ENCODE results near the gene ZNF316.

ZNF316 gene

GRCh38 chr7:6589829-6590644 lies 47.1 kb upstream of the ZNF316 start, which contains the start of gene INTS15:
Gene INTS15 (plus strand): TSS chr7:6590021. CDS start chr7:6590284, 263 bp downstream.
- Histone ChIP-seq H4K20me1 (ENCODE audit: insufficient read depth, low read length) (no peaks in the 10 kb centered on the region), H3K4me1 (ENCODE audit: low read length) (peaks cover 4% of the 10 kb centered on the region; the same call in 1 of the 2 replicates), H3K4me3 (ENCODE audit: low read length) (peak within 1 kb of the TSS; percentile 97), H3K79me2 (ENCODE audit: low read length) (peaks cover 16% of the 10 kb centered on the region), H3K9me3 (ENCODE audit: insufficient read depth, low read length) (no peaks in the 10 kb centered on the region), H3K4me2 (ENCODE audit: low read length) (peak within 1 kb of the TSS; percentile 83), H3K27ac (ENCODE audit: low read length) (peak within 1 kb of the TSS; percentile 20; the same call in 1 of the 2 replicates), H3K36me3 (replicated peaks; ENCODE audit: low read depth, low read length) (peaks cover 7% of the 10 kb centered on the region), H3K27me3 (ENCODE audit: low read depth, low read length) (no peaks in the 10 kb centered on the region), H2AFZ (ENCODE audit: low read depth, low read length) (no peak within 1 kb of the TSS), H3K9ac (ENCODE audit: low read length) (peak within 1 kb of the TSS; percentile 72)
- no peak for TF ChIP-seq EZH2phosphoT487 (IDR thresholded peaks at IDR 0.05; ENCODE audit: low read depth)
- TF ChIP-seq CTCF (IDR thresholded peaks at IDR 0.05; ENCODE audit: low read depth, low read length): peak; percentile 22; the same call in 1 of the 2 replicates

- TF ChIP-seq CTCF (IDR thresholded peaks at IDR 0.05; ENCODE audit: low read depth, low read length) (no peak), EZH2phosphoT487 (IDR thresholded peaks at IDR 0.05; ENCODE audit: low read depth) (no peak)
- no peak overlapping the region for H2AFZ ChIP-seq (ENCODE audit: low read depth, low read length)
These were observed 46.4 kb upstream of the ZNF316 start for GRCh38 chr7:6590645-6591110.

GRCh38 chr7:6600093-6600492 lies 37.0 kb upstream of the ZNF316 start:
- H4K20me1 ChIP-seq (ENCODE audit: insufficient read depth, low read length): no peaks in the 10 kb centered on the region
- no peak overlapping the region for H3K4me2 ChIP-seq (ENCODE audit: low read length)
- no peaks in the 10 kb centered on the region for H3K79me2 ChIP-seq (ENCODE audit: low read length)
- TF ChIP-seq CTCF (IDR thresholded peaks at IDR 0.05; ENCODE audit: low read depth, low read length) (no peak), EZH2phosphoT487 (IDR thresholded peaks at IDR 0.05; ENCODE audit: low read depth) (no peak)
- no peak overlapping the region for H2AFZ ChIP-seq (ENCODE audit: low read depth, low read length)
- no peak overlapping the region for H3K9ac ChIP-seq (ENCODE audit: low read length)
- peaks cover 12% of the 10 kb centered on the region for H3K36me3 ChIP-seq (replicated peaks; ENCODE audit: low read depth, low read length)
- H3K27ac ChIP-seq (ENCODE audit: low read length): no peak overlapping the region
- no peaks in the 10 kb centered on the region for H3K4me1 ChIP-seq (ENCODE audit: low read length)
- no peaks in the 10 kb centered on the region for H3K9me3 ChIP-seq (ENCODE audit: insufficient read depth, low read length)
- H3K27me3 ChIP-seq (ENCODE audit: low read depth, low read length): no peaks in the 10 kb centered on the region
- no peak overlapping the region for H3K4me3 ChIP-seq (ENCODE audit: low read length)

More at GRCh38 chr7:6590645-6591110, 46.4 kb upstream of the ZNF316 start:
- H3K9ac ChIP-seq (ENCODE audit: low read length): peak overlapping the region; percentile 72
- H3K4me3 ChIP-seq (ENCODE audit: low read length): peak overlapping the region; percentile 97
- H3K27ac ChIP-seq (ENCODE audit: low read length): no peak overlapping the region
- no peaks in the 10 kb centered on the region for H3K9me3 ChIP-seq (ENCODE audit: insufficient read depth, low read length)
- peaks cover 6% of the 10 kb centered on the region for H3K36me3 ChIP-seq (replicated peaks; ENCODE audit: low read depth, low read length)
- H3K79me2 ChIP-seq (ENCODE audit: low read length): peaks cover 16% of the 10 kb centered on the region
- no peaks in the 10 kb centered on the region for H3K27me3 ChIP-seq (ENCODE audit: low read depth, low read length)
- H3K4me1 ChIP-seq (ENCODE audit: low read length): peaks cover 4% of the 10 kb centered on the region; the same call in 1 of the 2 replicates
- H3K4me2 ChIP-seq (ENCODE audit: low read length): peak overlapping the region; percentile 83
- H4K20me1 ChIP-seq (ENCODE audit: insufficient read depth, low read length): no peaks in the 10 kb centered on the region

GRCh38 chr7:6604458-6604857 lies 32.7 kb upstream of the ZNF316 start:
- Histone ChIP-seq H3K4me1 (ENCODE audit: low read length) (no peaks in the 10 kb centered on the region), H4K20me1 (ENCODE audit: insufficient read depth, low read length) (no peaks in the 10 kb centered on the region), H3K27ac (ENCODE audit: low read length) (no peak overlapping the region), H3K79me2 (ENCODE audit: low read length) (no peaks in the 10 kb centered on the region), H3K4me2 (ENCODE audit: low read length) (no peak overlapping the region), H3K27me3 (ENCODE audit: low read depth, low read length) (no peaks in the 10 kb centered on the region), H2AFZ (ENCODE audit: low read depth, low read length) (no peak overlapping the region), H3K4me3 (ENCODE audit: low read length) (no peak overlapping the region), H3K9me3 (ENCODE audit: insufficient read depth, low read length) (no peaks in the 10 kb centered on the region), H3K36me3 (replicated peaks; ENCODE audit: low read depth, low read length) (peaks cover 12% of the 10 kb centered on the region), H3K9ac (ENCODE audit: low read length) (no peak overlapping the region)
- TF ChIP-seq EZH2phosphoT487 (IDR thresholded peaks at IDR 0.05; ENCODE audit: low read depth): no peak
- TF ChIP-seq CTCF (IDR thresholded peaks at IDR 0.05; ENCODE audit: low read depth, low read length): no peak
